Type B pancreatic cell (in vitro differentiated cells): Measurements from ENCODE around the gene RAD51B. TPM values are rescaled to one million over a fixed set of nuclear protein-coding genes. Genes with fewer than 3 reads are reported as not detected.

ENCODE experiments used
- DNase-seq: peaks from one replicate; pipeline ENCODE4 v3.0.0; 2021; ENCODE audit warnings: mixed read lengths; ENCODE audit not compliant: unreplicated experiment; ENCODE audit errors: extremely low spot score
- H3K27ac Mint-ChIP-seq: 2 replicates; pipeline ENCODE4 v1.8.0; 2021; ENCODE audit warnings: mild to moderate bottlenecking, mixed read lengths
- H3K27me3 Mint-ChIP-seq: 2 replicates; pipeline ENCODE4 v1.8.0; 2021; ENCODE audit warnings: mixed read lengths
- H3K36me3 Mint-ChIP-seq: 2 replicates; pipeline ENCODE4 v1.8.0; 2021; ENCODE audit warnings: mixed read lengths
- H3K4me1 Mint-ChIP-seq: one replicate; pipeline ENCODE4 v1.8.0; 2021; ENCODE audit warnings: mixed read lengths; ENCODE audit not compliant: unreplicated experiment
- H3K4me3 Mint-ChIP-seq: 2 replicates; pipeline ENCODE4 v1.8.0; 2021; ENCODE audit warnings: mild to moderate bottlenecking, mixed read lengths
- H3K9me3 Mint-ChIP-seq: 2 replicates; pipeline ENCODE4 v1.8.0; 2021; ENCODE audit warnings: mixed read lengths
- total RNA-seq: library from RNA; stranded (reverse); gene quantifications from 2 replicates; pipeline ENCODE4 v1.2.1, GENCODE V29; 2021; ENCODE audit warnings: low replicate concordance
- TF ChIP-seq, protein P1 (sequence below): fragments of 200-600 bp; sonication (generic); conservative IDR thresholded peaks from 2 replicates; pipeline ENCODE4 v1.5.0; 2021; ENCODE audit warnings: antibody characterized with exemption, mild to moderate bottlenecking

RAD51B gene
- total RNA-seq, 1 donor from 2014 or later = 27.3 TPM

DNA sequence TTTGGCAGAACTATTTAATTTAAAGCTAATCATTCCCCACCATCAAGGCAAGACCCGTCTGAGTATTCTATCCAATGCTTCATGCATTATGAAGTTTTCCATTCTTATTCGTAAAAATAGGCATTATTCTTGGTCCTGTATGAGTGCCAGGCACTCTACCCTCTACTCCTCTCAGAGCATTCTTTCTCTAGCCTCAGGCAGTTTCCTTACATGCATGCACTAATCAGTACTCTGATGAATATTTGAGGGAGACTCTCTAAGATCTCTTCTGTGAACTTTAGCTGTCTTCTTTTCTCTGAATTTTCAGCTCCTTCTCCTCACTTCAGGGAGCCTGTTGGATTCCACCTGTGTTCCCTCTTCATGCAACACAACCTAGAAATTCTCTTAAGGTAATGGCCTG is 334.7 kb downstream of the RAD51B start:
- Mint-ChIP-seq H3K27ac (no peak overlapping the region), H3K27me3 (no peaks in the 10 kb centered on the region), H3K9me3 (peaks cover 29% of the 10 kb centered on the region), H3K4me1 (peaks cover 20% of the 10 kb centered on the region), H3K4me3 (no peak overlapping the region), H3K36me3 (peaks cover 47% of the 10 kb centered on the region)
- no peak for DNase-seq
- TF ChIP-seq, protein P1, sequence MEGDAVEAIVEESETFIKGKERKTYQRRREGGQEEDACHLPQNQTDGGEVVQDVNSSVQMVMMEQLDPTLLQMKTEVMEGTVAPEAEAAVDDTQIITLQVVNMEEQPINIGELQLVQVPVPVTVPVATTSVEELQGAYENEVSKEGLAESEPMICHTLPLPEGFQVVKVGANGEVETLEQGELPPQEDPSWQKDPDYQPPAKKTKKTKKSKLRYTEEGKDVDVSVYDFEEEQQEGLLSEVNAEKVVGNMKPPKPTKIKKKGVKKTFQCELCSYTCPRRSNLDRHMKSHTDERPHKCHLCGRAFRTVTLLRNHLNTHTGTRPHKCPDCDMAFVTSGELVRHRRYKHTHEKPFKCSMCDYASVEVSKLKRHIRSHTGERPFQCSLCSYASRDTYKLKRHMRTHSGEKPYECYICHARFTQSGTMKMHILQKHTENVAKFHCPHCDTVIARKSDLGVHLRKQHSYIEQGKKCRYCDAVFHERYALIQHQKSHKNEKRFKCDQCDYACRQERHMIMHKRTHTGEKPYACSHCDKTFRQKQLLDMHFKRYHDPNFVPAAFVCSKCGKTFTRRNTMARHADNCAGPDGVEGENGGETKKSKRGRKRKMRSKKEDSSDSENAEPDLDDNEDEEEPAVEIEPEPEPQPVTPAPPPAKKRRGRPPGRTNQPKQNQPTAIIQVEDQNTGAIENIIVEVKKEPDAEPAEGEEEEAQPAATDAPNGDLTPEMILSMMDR = no peak

DNA sequence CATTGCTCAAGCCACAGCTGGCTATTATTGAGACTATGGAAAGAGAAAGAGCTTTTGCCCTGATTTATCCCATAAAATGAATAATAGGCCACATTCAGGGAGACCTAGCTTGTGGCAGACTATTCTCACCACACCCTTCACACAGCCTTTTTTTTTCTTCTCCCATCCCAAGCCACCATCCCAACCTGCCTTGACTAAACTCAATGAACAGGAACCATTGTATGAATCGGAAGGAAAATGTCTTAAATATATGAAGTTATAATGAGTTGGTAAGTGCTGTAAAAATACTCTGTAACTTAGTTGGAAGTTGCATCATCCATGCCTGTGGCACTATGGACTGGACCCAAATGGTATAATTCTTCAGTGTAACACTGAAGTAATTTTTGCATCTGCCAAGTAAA is 338.4 kb downstream of the RAD51B start:
- Mint-ChIP-seq H3K27me3 (no peaks in the 10 kb centered on the region), H3K9me3 (peaks cover 8% of the 10 kb centered on the region), H3K27ac (peak overlapping the region; percentile 64), H3K36me3 (peaks cover 25% of the 10 kb centered on the region), H3K4me1 (peaks cover 34% of the 10 kb centered on the region), H3K4me3 (peak overlapping the region; percentile 73)
- TF ChIP-seq, protein P1 = no peak
- no peak for DNase-seq

DNA sequence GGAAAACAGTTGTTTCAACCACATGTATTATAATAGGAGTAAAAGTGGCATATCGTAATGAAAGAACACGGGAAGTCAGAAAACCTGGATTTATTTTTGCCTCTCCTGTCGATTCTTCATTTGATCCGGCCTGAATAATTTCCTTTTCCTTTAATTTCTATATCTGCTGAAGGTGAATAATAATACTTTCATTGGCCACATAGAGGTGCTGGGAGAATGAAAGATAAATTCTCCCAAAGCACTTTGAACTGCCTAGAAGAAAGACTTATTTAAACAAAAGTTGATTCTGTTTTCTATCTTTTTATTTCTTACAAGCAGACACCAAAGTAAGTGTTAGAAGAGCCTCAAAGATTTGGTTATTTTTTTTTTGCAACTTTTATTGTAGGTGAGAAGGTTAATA is 339.1 kb downstream of the RAD51B start:
- Mint-ChIP-seq H3K4me1 (peaks cover 41% of the 10 kb centered on the region), H3K36me3 (peaks cover 24% of the 10 kb centered on the region), H3K4me3 (no peak overlapping the region), H3K27me3 (no peaks in the 10 kb centered on the region), H3K9me3 (peaks cover 8% of the 10 kb centered on the region), H3K27ac (no peak overlapping the region)
- no peak for DNase-seq
- TF ChIP-seq, protein P1 = no peak

DNA sequence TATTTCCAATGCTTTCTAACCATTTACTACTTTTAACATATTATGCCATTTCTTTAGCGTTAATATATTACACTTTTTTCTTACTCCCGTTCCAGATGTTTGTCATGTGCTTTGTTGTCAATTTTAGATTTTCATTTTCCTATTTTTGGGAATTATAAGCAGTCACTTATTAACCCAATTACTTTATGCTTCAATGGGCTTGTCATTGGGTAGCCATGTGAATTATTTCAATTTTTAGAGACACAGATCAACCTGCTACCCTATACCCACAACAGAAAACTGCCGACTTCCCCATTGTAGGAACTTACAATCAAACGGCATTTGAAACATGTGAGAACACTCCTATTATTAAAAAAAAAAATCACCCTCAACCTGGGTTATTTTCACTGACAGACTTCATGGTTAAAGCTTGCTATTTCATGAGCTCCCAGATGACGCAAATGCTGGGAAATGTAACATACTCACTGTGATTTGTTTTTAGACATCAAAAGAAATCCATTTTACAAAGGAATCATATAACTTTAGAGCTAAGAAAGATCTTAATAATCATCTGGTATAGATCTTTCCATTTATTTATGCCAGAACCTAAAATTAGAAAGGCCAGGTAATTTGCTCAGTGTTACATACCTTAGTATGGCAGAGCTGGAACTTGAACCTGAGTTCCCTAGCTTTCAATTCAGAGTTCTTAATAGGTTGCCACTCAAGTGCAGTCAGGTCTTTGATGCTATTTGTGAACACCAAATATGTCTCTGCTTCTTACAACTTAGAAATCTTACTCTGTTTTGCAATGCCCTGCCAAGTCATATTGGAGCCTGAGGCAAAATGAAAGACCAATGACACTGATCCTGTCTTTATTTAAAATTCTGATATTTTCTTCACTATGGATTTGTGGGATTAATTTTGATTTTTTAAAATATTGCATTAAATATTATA is 340.4 kb downstream of the RAD51B start:
- Mint-ChIP-seq H3K4me3 (no peak overlapping the region), H3K36me3 (peaks cover 13% of the 10 kb centered on the region), H3K27me3 (no peaks in the 10 kb centered on the region), H3K4me1 (peaks cover 49% of the 10 kb centered on the region), H3K9me3 (no peaks in the 10 kb centered on the region), H3K27ac (no peak overlapping the region)
- TF ChIP-seq, protein P1 = no peak
- no peak for DNase-seq

DNA sequence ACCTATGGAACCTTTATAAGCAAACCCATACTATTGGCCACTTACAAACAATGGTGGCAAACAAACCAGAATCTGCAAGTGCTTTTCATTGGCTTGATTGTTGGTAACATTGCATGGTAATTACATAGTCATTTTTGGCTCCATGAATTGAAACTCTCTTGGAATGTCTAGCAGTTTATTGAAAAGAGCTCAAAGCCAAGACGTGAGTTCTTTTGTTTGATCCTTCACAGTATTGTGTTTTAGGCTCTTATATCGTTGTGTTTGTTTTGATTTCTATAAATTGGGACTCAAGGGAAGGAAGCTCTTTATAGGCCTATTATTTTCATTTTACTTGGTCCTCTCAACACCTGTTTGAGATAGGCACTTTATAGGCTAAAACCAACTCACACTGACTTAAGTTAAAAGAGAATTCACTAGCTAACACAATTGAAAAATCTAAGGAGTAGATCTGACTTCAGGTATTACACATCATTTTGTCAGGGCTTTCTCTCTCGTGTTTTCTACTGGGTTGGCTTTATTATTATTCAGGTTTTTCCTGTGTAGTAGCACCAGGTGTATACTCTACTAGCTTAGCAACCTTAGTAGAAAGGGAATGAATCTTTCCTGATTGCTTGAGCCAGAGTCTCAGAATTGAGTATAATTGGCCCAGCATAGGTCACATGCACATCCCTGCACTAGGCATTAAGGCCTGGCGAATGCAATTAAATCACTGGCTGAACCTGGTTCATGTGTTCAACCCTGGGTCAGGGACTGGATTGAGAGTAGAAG is 341.4 kb downstream of the RAD51B start:
- peaks cover 13% of the 10 kb centered on the region for H3K36me3 Mint-ChIP-seq
- H3K27ac Mint-ChIP-seq = peak overlapping the region; percentile 63
- no peaks in the 10 kb centered on the region for H3K27me3 Mint-ChIP-seq
- H3K4me1 Mint-ChIP-seq = peaks cover 50% of the 10 kb centered on the region
- H3K9me3 Mint-ChIP-seq = no peaks in the 10 kb centered on the region
- no peak overlapping the region for H3K4me3 Mint-ChIP-seq
- TF ChIP-seq, protein P1 = no peak
- DNase-seq = no peak
